CD4-positive, alpha-beta T cell (primary cell): ENCODE measurements around the gene LY9. TPM values are rescaled to one million over a fixed set of nuclear protein-coding genes. Genes with fewer than 3 reads are reported as not detected.
A peak's percentile ranks its signal among the peaks of the same experiment; 100 is the strongest.

Source experiments
- ATAC-seq: fragments of 200-7000 bp; cut with Tn5 transposase; one replicate; pipeline ENCODE4 v1.10.0; 2022; ENCODE audit warnings: mild to moderate bottlenecking; ENCODE audit not compliant: poor library complexity
- CTCF ChIA-PET: fragments of 350-600 bp; sonication (Branson Sonifier 250); formaldehyde crosslinking; loops from one replicate; lab custom pipeline; 2021; ENCODE audit warnings: antibody characterized with exemption, inconsistent platforms; lab: Charles Lee
- POLR2A ChIA-PET: fragments of 350-600 bp; sonication (Branson Sonifier 250); formaldehyde crosslinking; loops from one replicate; lab custom pipeline; 2021; ENCODE audit warnings: antibody characterized with exemption, inconsistent platforms; lab: Charles Lee
- DNase-seq, 14 experiments: peaks; one replicate each; pipeline ENCODE4 v3.0.0-alpha.2; 2013 to 2020; ENCODE audit warnings: mixed read lengths in 2 of 14
- H3K27ac ChIP-seq, 2 donors: one replicate each; pipeline versions ENCODE4 v1.5.1 to v1.7.0; 2013; ENCODE audit warnings: low read length in 2 of 2, low read depth in 1 of 2, mild to moderate bottlenecking in 1 of 2
- H3K27me3 ChIP-seq, 2 experiments: 1 replicate in 1 of 2; 2 replicates in 1 of 2; pipeline versions ENCODE4 v1.6.1 to v1.7.0; 2013; ENCODE audit warnings: low read length in 2 of 2, control low read depth in 1 of 2, mild to moderate bottlenecking in 1 of 2, moderate library complexity in 1 of 2; ENCODE audit not compliant: insufficient read depth in 2 of 2, control insufficient read depth in 1 of 2
- H3K36me3 ChIP-seq: one replicate; pipeline ENCODE4 v1.6.1; 2013; ENCODE audit warnings: low read length, control low read depth; ENCODE audit not compliant: insufficient read depth
- H3K4me1 ChIP-seq: one replicate; pipeline ENCODE4 v1.6.1; 2013; ENCODE audit warnings: low read length, control low read depth; ENCODE audit not compliant: insufficient read depth
- H3K4me3 ChIP-seq: one replicate; pipeline ENCODE4 v1.5.1; 2013; ENCODE audit warnings: mild to moderate bottlenecking, low read length, moderate library complexity
- H3K9me3 ChIP-seq, 2 experiments: 1 replicate in 1 of 2; 2 replicates in 1 of 2; pipeline versions ENCODE4 v1.6.1 to v1.7.0; 2013; ENCODE audit warnings: low read length in 2 of 2, mild to moderate bottlenecking in 2 of 2, control low read depth in 1 of 2, moderate library complexity in 1 of 2; ENCODE audit not compliant: control insufficient read depth in 1 of 2, insufficient read depth in 1 of 2
- H3K27ac Mint-ChIP-seq: one replicate; pipeline ENCODE4 v1.8.0; 2020; ENCODE audit warnings: mixed read lengths
- H3K27me3 Mint-ChIP-seq: one replicate; pipeline ENCODE4 v1.8.0; 2021; ENCODE audit warnings: mixed read lengths
- H3K36me3 Mint-ChIP-seq: one replicate; pipeline ENCODE4 v1.8.0; 2021; ENCODE audit warnings: low read depth, mixed read lengths
- H3K4me1 Mint-ChIP-seq: one replicate; pipeline ENCODE4 v1.8.0; 2021; ENCODE audit warnings: low read depth, mixed read lengths
- H3K4me3 Mint-ChIP-seq: one replicate; pipeline ENCODE4 v1.8.0; 2020; ENCODE audit warnings: mild to moderate bottlenecking, mixed read lengths
- H3K9me3 Mint-ChIP-seq: one replicate; pipeline ENCODE4 v1.8.0; 2020; ENCODE audit warnings: mixed read lengths
- CTCF ChIP-seq: fragments of 200-600 bp; IDR thresholded peaks from one replicate; pipeline ENCODE4 v1.8.0; 2022; ENCODE audit warnings: antibody characterized with exemption, mild to moderate bottlenecking
- intact Hi-C, 2 experiments: fragments of 100-400 bp; cut with DNase I in 1 of 2; cut with micrococcal nuclease in 1 of 2; formaldehyde crosslinking; loops; one replicate each; pipeline versions ENCODE4 v1.15.1 to v1.9.0; 2023 to 2025; cut with DNase I, micrococcal nuclease
- total RNA-seq, 174 experiments: library from RNA in 2 of 174; stranded (reverse) in 2 of 174; gene quantifications; one replicate each; pipeline ENCODE4 v1.2.3 and lab custom pipeline; 2021 to 2026

The LY9 gene
- total RNA-seq, 2 experiments from 2014 or later, result 124 TPM

GRCh38 chr1:160819186-160819585 is 23.2 kb downstream of the LY9 start:
- Histone ChIP-seq H3K27ac (peak overlapping the region in 1 of 2 donors; percentile 27), H3K36me3 (peaks cover 92% of the 10 kb centered on the region)

GRCh38 chr1:160821627-160822026 is 25.7 kb downstream of the LY9 start:
- Histone ChIP-seq H3K4me3 (no peak overlapping the region), H3K27me3 (no peaks in the 10 kb centered on the region), H3K4me1 (peaks cover 3% of the 10 kb centered on the region), H3K27ac (no peak overlapping the region), H3K36me3 (peaks cover 71% of the 10 kb centered on the region), H3K9me3 (no peaks in the 10 kb centered on the region)
- Mint-ChIP-seq H3K4me3 (no peak overlapping the region), H3K27ac (peak overlapping the region; percentile 74), H3K27me3 (no peaks in the 10 kb centered on the region), H3K4me1 (peaks cover 6% of the 10 kb centered on the region), H3K36me3 (peaks cover 90% of the 10 kb centered on the region), H3K9me3 (no peaks in the 10 kb centered on the region)
- intact Hi-C loops, result no loop called here
- CTCF ChIA-PET, result interaction anchor here (0.7 to 1.5 kb wide), 4 partner anchors 13 to 53 kb away, joined by 3 to 4 read pairs (median 4); no protein-coding TSS in a partner anchor
- no peak for TF ChIP-seq CTCF
- ATAC-seq (no peak), DNase-seq (no peak)
- POLR2A ChIA-PET, result interaction anchor here (1.1 to 4.1 kb wide), 2 partner anchors 23 to 26 kb away, joined by 4 to 14 read pairs; partner anchors contain the start of gene LY9

More at GRCh38 chr1:160819186-160819585, 23.2 kb downstream of the LY9 start:
- no peak overlapping the region for H3K4me3 Mint-ChIP-seq
- Histone ChIP-seq H3K4me3 (no peak overlapping the region), H3K9me3 (no peaks in the 10 kb centered on the region), H3K27me3 (no peaks in the 10 kb centered on the region), H3K4me1 (peaks cover 3% of the 10 kb centered on the region)
- no peaks in the 10 kb centered on the region for H3K9me3 Mint-ChIP-seq
- TF ChIP-seq CTCF, result no peak
- H3K27me3 Mint-ChIP-seq, result no peaks in the 10 kb centered on the region
- POLR2A ChIA-PET, result interaction anchor here (4.1 kb wide), 1 partner anchor 21 kb away, joined by 14 read pairs; no protein-coding TSS in a partner anchor
- intact Hi-C loops, result no loop called here
- CTCF ChIA-PET, result interaction anchor here (1.5 kb wide), 1 partner anchor 42 kb away, joined by 3 read pairs; no protein-coding TSS in a partner anchor
- no peak for DNase-seq
- peaks cover 6% of the 10 kb centered on the region for H3K4me1 Mint-ChIP-seq
- peaks cover 98% of the 10 kb centered on the region for H3K36me3 Mint-ChIP-seq
- ATAC-seq, result no peak
- H3K27ac Mint-ChIP-seq, result no peak overlapping the region

- no peak for DNase-seq
- CTCF ChIA-PET, result interaction anchor here (1.9 kb wide), 1 partner anchor 43 kb away, joined by 4 read pairs; no protein-coding TSS in a partner anchor
- Mint-ChIP-seq H3K27me3 (no peaks in the 10 kb centered on the region), H3K36me3 (peaks cover 90% of the 10 kb centered on the region), H3K4me3 (no peak overlapping the region), H3K27ac (peak overlapping the region; percentile 52), H3K9me3 (no peaks in the 10 kb centered on the region), H3K4me1 (peaks cover 6% of the 10 kb centered on the region)
- Histone ChIP-seq H3K4me1 (peaks cover 3% of the 10 kb centered on the region), H3K36me3 (peaks cover 71% of the 10 kb centered on the region), H3K9me3 (no peaks in the 10 kb centered on the region), H3K4me3 (no peak overlapping the region), H3K27ac (no peak overlapping the region), H3K27me3 (no peaks in the 10 kb centered on the region)
- POLR2A ChIA-PET, result no interaction called here
- no peak for TF ChIP-seq CTCF
- intact Hi-C loops, result no loop called here
- ATAC-seq, result no peak
Observed at GRCh38 chr1:160823296-160823695, 27.3 kb downstream of the LY9 start.
